ENCODE results near the gene LIMS1. TPM values are rescaled to one million over a fixed set of nuclear protein-coding genes. Genes with fewer than 3 reads are reported as not detected.

Gene LIMS1
- total and polyA plus RNA-seq, 4 donors: 26.7 to 102 (median 90.4) TPM

- Histone ChIP-seq H3K27me3 (ENCODE audit: control insufficient read depth in 3 of 3, insufficient read depth in 3 of 3, low read length in 2 of 3) (no peaks in the 10 kb centered on the region), H3K9ac (ENCODE audit: insufficient read depth in 1 of 2, low read length in 2 of 2) (peak overlapping the region in 1 of 2 donors; percentile 2), H3K4me3 (no peak overlapping the region), H3K27ac (ENCODE audit: low read depth in 1 of 2, low read length in 1 of 2) (no peak overlapping the region), H3K36me3 (ENCODE audit: control insufficient read depth in 4 of 4, insufficient read depth in 4 of 4, low read length in 4 of 4) (peaks cover 0 to 5% (median 0%) of the 10 kb centered on the region in 4 donors), H3K9me3 (ENCODE audit: control insufficient read depth in 4 of 4, insufficient read depth in 3 of 4, low read length in 3 of 4) (no peaks in the 10 kb centered on the region), H3K4me1 (ENCODE audit: control insufficient read depth in 5 of 5, insufficient read depth in 5 of 5, low read length in 5 of 5) (peaks cover 2 to 49% (median 13%) of the 10 kb centered on the region in 5 donors)
- no peak for TF ChIP-seq CTCF (IDR thresholded peaks at IDR 0.05; ENCODE audit: control extremely low read depth, extremely low read depth)
- ATAC-seq (ENCODE audit: insufficient read depth, low FRiP score) (peak; percentile 38), DNase-seq (peak in 2 of 3 donors; percentile 85 to 92)
- 60 to 64% methylated on average over 3 of the region's 3 CpGs for WGBS, 2 donors
These were observed 38.8 kb downstream of the LIMS1 start for GRCh38 chr2:108573061-108573460.

- Histone ChIP-seq H3K27me3 (ENCODE audit: control insufficient read depth in 3 of 3, insufficient read depth in 3 of 3, low read length in 2 of 3) (no peaks in the 10 kb centered on the region), H3K4me1 (ENCODE audit: control insufficient read depth in 5 of 5, insufficient read depth in 5 of 5, low read length in 5 of 5) (peaks cover 2 to 49% (median 13%) of the 10 kb centered on the region in 5 donors), H3K9ac (ENCODE audit: insufficient read depth in 1 of 2, low read length in 2 of 2) (no peak overlapping the region), H3K4me3 (no peak overlapping the region), H3K9me3 (ENCODE audit: control insufficient read depth in 4 of 4, insufficient read depth in 3 of 4, low read length in 3 of 4) (no peaks in the 10 kb centered on the region), H3K27ac (ENCODE audit: low read depth in 1 of 2, low read length in 1 of 2) (no peak overlapping the region), H3K36me3 (ENCODE audit: control insufficient read depth in 4 of 4, insufficient read depth in 4 of 4, low read length in 4 of 4) (peaks cover 0 to 2% (median 0%) of the 10 kb centered on the region in 4 donors)
- DNase-seq (no peak), ATAC-seq (ENCODE audit: insufficient read depth, low FRiP score) (no peak)
- WGBS, 2 donors: 65 to 82% methylated on average over 2 of the region's 2 CpGs
- no peak for TF ChIP-seq CTCF (IDR thresholded peaks at IDR 0.05; ENCODE audit: control extremely low read depth, extremely low read depth)
These were observed 40.1 kb downstream of the LIMS1 start for GRCh38 chr2:108574332-108574731.

GRCh38 chr2:108575132-108575966 lies 41.1 kb downstream of the LIMS1 start:
- no peak for ATAC-seq (ENCODE audit: insufficient read depth, low FRiP score)
- no peak overlapping the region for H3K27ac ChIP-seq (ENCODE audit: low read depth in 1 of 2, low read length in 1 of 2)
- DNase-seq: no peak
- H3K36me3 ChIP-seq (ENCODE audit: control insufficient read depth in 4 of 4, insufficient read depth in 4 of 4, low read length in 4 of 4): no peaks in the 10 kb centered on the region
- H3K9ac ChIP-seq (ENCODE audit: insufficient read depth in 1 of 2, low read length in 2 of 2): no peak overlapping the region
- 52 to 57% methylated on average over 7 of the region's 7 CpGs for WGBS, 2 donors
- H3K27me3 ChIP-seq (ENCODE audit: control insufficient read depth in 3 of 3, insufficient read depth in 3 of 3, low read length in 2 of 3): no peaks in the 10 kb centered on the region
- peaks cover 7 to 58% (median 19%) of the 10 kb centered on the region in 5 donors for H3K4me1 ChIP-seq (ENCODE audit: control insufficient read depth in 5 of 5, insufficient read depth in 5 of 5, low read length in 5 of 5)
- H3K9me3 ChIP-seq (ENCODE audit: control insufficient read depth in 4 of 4, insufficient read depth in 3 of 4, low read length in 3 of 4): no peaks in the 10 kb centered on the region
- TF ChIP-seq CTCF (IDR thresholded peaks at IDR 0.05; ENCODE audit: control extremely low read depth, extremely low read depth): no peak
- no peak overlapping the region for H3K4me3 ChIP-seq

Measured in lung (tissue), 12 donors.